ENCODE results near the gene MICALL1. TPM values are rescaled to one million over a fixed set of nuclear protein-coding genes. Genes with fewer than 3 reads are reported as not detected.

MICALL1 gene, protein sequence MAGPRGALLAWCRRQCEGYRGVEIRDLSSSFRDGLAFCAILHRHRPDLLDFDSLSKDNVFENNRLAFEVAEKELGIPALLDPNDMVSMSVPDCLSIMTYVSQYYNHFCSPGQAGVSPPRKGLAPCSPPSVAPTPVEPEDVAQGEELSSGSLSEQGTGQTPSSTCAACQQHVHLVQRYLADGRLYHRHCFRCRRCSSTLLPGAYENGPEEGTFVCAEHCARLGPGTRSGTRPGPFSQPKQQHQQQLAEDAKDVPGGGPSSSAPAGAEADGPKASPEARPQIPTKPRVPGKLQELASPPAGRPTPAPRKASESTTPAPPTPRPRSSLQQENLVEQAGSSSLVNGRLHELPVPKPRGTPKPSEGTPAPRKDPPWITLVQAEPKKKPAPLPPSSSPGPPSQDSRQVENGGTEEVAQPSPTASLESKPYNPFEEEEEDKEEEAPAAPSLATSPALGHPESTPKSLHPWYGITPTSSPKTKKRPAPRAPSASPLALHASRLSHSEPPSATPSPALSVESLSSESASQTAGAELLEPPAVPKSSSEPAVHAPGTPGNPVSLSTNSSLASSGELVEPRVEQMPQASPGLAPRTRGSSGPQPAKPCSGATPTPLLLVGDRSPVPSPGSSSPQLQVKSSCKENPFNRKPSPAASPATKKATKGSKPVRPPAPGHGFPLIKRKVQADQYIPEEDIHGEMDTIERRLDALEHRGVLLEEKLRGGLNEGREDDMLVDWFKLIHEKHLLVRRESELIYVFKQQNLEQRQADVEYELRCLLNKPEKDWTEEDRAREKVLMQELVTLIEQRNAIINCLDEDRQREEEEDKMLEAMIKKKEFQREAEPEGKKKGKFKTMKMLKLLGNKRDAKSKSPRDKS
- total RNA-seq (30.9 TPM), polyA plus RNA-seq (ENCODE audit: insufficient read depth, low read depth, low replicate concordance) (9.6 TPM)
- long read RNA-seq, donor 1, full-length matches to known transcripts = 2 of 2 reads
- long read RNA-seq, donor 1, partial matches to known transcripts = 0 of 2 reads
- long read RNA-seq, donor 1, other reads (novel, unspliced or antisense) = 0 of 2 reads
- long read RNA-seq, donor 2, full-length matches to known transcripts = 2 of 8 reads
- long read RNA-seq, donor 2, partial matches to known transcripts = 6 of 8 reads
- long read RNA-seq, donor 2, other reads (novel, unspliced or antisense) = 0 of 8 reads
- long read RNA-seq, donor 3, full-length matches to known transcripts = 1 of 1 reads
- long read RNA-seq, donor 3, partial matches to known transcripts = 0 of 1 reads
- long read RNA-seq, donor 3, other reads (novel, unspliced or antisense) = 0 of 1 reads
- long read RNA-seq, donor 4, full-length matches to known transcripts = 6 of 6 reads
- long read RNA-seq, donor 4, partial matches to known transcripts = 0 of 6 reads
- long read RNA-seq, donor 4, other reads (novel, unspliced or antisense) = 0 of 6 reads
- long read RNA-seq, donor 5 = 0 reads
- long read RNA-seq, donor 6 = 0 reads
- long read RNA-seq, donor 7, full-length matches to known transcripts = 3 of 20 reads
- long read RNA-seq, donor 7, partial matches to known transcripts = 14 of 20 reads
- long read RNA-seq, donor 7, other reads (novel, unspliced or antisense) = 3 of 20 reads
- long read RNA-seq, donor 8, full-length matches to known transcripts = 1 of 1 reads
- long read RNA-seq, donor 8, partial matches to known transcripts = 0 of 1 reads
- long read RNA-seq, donor 8, other reads (novel, unspliced or antisense) = 0 of 1 reads
- long read RNA-seq, donor 9, full-length matches to known transcripts = 1 of 1 reads
- long read RNA-seq, donor 9, partial matches to known transcripts = 0 of 1 reads
- long read RNA-seq, donor 9, other reads (novel, unspliced or antisense) = 0 of 1 reads
- long read RNA-seq, donor 10, full-length matches to known transcripts = 1 of 1 reads
- long read RNA-seq, donor 10, partial matches to known transcripts = 0 of 1 reads
- long read RNA-seq, donor 10, other reads (novel, unspliced or antisense) = 0 of 1 reads

GRCh38 chr22:37905534-37906363 is at the start of gene MICALL1:
TSS of gene MICALL1 (plus strand) at chr22:37906297. CDS start at chr22:37906423, 126 bp downstream.
- peak within 1 kb of the TSS in 1 of 2 donors; percentile 77 for H3K27ac ChIP-seq (ENCODE audit: low read depth in 2 of 2, low read length in 2 of 2)
- no peaks in the 10 kb centered on the region for H3K36me3 ChIP-seq (ENCODE audit: control insufficient read depth in 2 of 3, insufficient read depth in 3 of 3, low read length in 3 of 3)
- no peaks in the 10 kb centered on the region for H3K9me3 ChIP-seq (ENCODE audit: control insufficient read depth in 2 of 3, insufficient read depth in 1 of 3, low read length in 3 of 3)
- peaks cover 0 to 11% (median 4%) of the 10 kb centered on the region in 3 donors for H3K4me1 ChIP-seq (ENCODE audit: control insufficient read depth in 2 of 3, insufficient read depth in 2 of 3, low read depth in 1 of 3, low read length in 3 of 3)
- H3K4me3 ChIP-seq (ENCODE audit: low read length in 3 of 3) = peak within 1 kb of the TSS in 2 of 3 donors; percentile 36 to 66
- no peaks in the 10 kb centered on the region for H3K27me3 ChIP-seq (ENCODE audit: control insufficient read depth, insufficient read depth, low read length)
- FAIRE-seq (no peak), DNase-seq (peak; percentile 66 to 90 (median 79))
- peak; percentile 27 for TF ChIP-seq CTCF (IDR thresholded peaks at IDR 0.05; ENCODE audit: borderline replicate concordance, extremely low read depth, insufficient read depth)
- peak within 1 kb of the TSS in 2 of 3 donors; percentile 65 to 69 for H3K9ac ChIP-seq (ENCODE audit: low read length in 3 of 3)
- intact Hi-C loops (cut with DNase I) = no loop called here

DNA sequence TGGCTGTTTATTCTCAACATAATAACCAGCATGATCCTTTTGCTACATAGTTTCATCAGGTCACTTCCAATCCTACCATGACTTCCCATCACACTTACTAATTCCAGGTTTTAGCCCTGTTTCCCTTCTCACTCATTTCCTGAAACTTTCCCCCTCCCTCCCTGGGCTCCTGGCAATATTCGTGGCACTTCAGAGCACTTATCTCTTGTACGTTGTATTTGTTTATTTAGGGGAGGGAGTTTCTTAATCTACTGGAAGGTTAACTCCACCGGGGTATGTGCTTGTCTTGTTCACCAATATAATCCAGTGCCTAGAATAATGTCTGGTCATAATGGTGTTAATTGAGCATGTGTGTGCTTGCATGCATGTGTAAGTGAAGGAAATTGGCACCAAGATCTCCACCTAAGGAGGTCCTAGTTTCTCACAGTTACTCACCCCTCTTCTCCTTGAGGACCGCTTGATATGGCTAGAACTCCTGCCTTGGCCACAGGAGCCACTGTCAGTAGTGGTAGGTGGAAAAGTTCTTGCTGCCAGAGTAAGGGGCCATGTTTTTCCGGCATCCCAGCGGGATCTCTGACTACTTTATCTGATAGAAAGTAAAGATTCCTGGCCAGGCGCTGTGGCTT is 45.2 kb upstream of the MICALL1 start:
- Histone ChIP-seq H3K4me3 (ENCODE audit: low read length in 3 of 3) (no peak overlapping the region), H3K4me1 (ENCODE audit: control insufficient read depth in 2 of 3, insufficient read depth in 2 of 3, low read depth in 1 of 3, low read length in 3 of 3) (peaks cover 0 to 7% (median 0%) of the 10 kb centered on the region in 3 donors), H3K27me3 (ENCODE audit: control insufficient read depth, insufficient read depth, low read length) (no peaks in the 10 kb centered on the region), H3K27ac (ENCODE audit: low read depth in 2 of 2, low read length in 2 of 2) (no peak overlapping the region), H3K36me3 (ENCODE audit: control insufficient read depth in 2 of 3, insufficient read depth in 3 of 3, low read length in 3 of 3) (peaks cover 17 to 51% (median 29%) of the 10 kb centered on the region in 3 donors), H3K9me3 (ENCODE audit: control insufficient read depth in 2 of 3, insufficient read depth in 1 of 3, low read length in 3 of 3) (no peaks in the 10 kb centered on the region), H3K9ac (ENCODE audit: low read length in 3 of 3) (no peak overlapping the region)
- FAIRE-seq (no peak), DNase-seq (no peak)
- intact Hi-C loops (cut with DNase I) = loop anchor here (10.0 kb wide), 1 partner anchor 46 kb away; no protein-coding TSS in a partner anchor
- no peak for TF ChIP-seq CTCF (IDR thresholded peaks at IDR 0.05; ENCODE audit: borderline replicate concordance, extremely low read depth, insufficient read depth)

Data from kidney (tissue), 22 donors.